Suprapubic skin (tissue), 3 donors: ENCODE data around the gene TFDP1.

Source experiments
- POLR2A ChIP-seq, 2 donors: fragments of 450-650 bp; IDR thresholded peaks; one replicate each; pipeline ENCODE4 v1.6.1; 2017; ENCODE audit warnings: antibody characterized with exemption in 2 of 2, mild to moderate bottlenecking in 2 of 2, moderate library complexity in 2 of 2
- TF ChIP-seq, protein P1 (sequence below), 2 donors: fragments of 200-600 bp in 1 of 2; fragments of 450-650 bp in 1 of 2; sonication (generic) in 1 of 2; IDR thresholded peaks; one replicate each; pipeline ENCODE4 v1.5.1; 2016 to 2019; ENCODE audit warnings: antibody characterized with exemption in 2 of 2, mild to moderate bottlenecking in 1 of 2, moderate library complexity in 1 of 2

DNA sequence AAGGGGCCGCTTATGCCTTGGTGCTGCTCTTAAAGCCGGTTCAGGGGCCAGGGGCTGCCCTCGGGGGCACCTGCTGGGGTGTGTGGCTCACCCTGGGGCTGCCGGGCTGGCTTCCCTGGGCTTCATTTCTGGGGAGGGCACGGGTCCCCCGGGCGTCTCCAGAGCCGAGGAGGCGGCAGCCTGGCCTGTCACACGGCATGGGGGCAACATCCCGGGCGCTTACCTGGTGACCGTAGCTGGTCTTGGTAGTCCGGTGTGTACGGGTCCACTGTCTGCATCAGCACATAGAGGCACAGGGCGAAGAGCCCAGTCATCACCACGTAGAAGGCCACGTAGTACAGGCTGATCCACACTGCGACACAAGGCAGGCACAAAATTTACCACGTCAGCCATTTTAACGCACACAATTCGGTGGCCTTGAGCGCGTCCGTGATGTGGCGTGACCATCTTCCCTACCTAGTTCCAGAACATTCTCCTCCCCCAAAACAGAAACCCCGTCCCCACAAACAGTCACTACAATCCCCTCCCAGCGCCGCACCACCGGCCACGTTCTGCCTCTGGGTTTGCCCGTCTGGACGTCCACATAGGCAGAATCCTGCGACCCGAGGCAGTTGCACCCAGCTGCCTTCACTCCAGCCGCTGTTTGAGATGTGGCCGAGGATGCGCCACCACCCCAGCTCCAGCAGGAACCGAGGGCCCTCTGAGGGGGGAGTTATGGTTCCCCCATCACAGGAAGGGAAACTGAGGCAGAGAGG lies 70.2 kb downstream of the TFDP1 start:
- TF ChIP-seq, protein P1, sequence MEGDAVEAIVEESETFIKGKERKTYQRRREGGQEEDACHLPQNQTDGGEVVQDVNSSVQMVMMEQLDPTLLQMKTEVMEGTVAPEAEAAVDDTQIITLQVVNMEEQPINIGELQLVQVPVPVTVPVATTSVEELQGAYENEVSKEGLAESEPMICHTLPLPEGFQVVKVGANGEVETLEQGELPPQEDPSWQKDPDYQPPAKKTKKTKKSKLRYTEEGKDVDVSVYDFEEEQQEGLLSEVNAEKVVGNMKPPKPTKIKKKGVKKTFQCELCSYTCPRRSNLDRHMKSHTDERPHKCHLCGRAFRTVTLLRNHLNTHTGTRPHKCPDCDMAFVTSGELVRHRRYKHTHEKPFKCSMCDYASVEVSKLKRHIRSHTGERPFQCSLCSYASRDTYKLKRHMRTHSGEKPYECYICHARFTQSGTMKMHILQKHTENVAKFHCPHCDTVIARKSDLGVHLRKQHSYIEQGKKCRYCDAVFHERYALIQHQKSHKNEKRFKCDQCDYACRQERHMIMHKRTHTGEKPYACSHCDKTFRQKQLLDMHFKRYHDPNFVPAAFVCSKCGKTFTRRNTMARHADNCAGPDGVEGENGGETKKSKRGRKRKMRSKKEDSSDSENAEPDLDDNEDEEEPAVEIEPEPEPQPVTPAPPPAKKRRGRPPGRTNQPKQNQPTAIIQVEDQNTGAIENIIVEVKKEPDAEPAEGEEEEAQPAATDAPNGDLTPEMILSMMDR (IDR thresholded peaks at IDR 0.05) = no peak
- TF ChIP-seq POLR2A (IDR thresholded peaks at IDR 0.05) = no peak
